SK-MEL-5 (cell line): Measurements from ENCODE around the gene COL24A1. TPM values are rescaled to one million over a fixed set of nuclear protein-coding genes. Genes with fewer than 3 reads are reported as not detected.
"Not testable (repeated sequence)": the region's sequence is repeated elsewhere in the genome, so short reads cannot be mapped to it uniquely, and the experiment has no call there.

Experiments used
- DNase-seq: peaks from one replicate; pipeline ENCODE4 v3.0.0-alpha.2; 2016; ENCODE audit warnings: low read depth, low spot score
- in situ Hi-C: cut with HindIII; loops from 2 replicates; pipeline ENCODE4 v1.10.0; 2016; ENCODE audit warnings: low sequenced_read_pairs, high pct_unique_total_duplicates, low pct_unique_long_range_greater_than_20kb
- total RNA-seq: library from RNA; depleted of rRNA; stranded (reverse); fragments of >200 nt; shearing (Covaris generic); gene quantifications from 2 replicates; pipeline ENCODE4 v1.2.3, GENCODE V29; 2014

COL24A1 gene
- total RNA-seq, 1 experiment from 2014 or later: not detected

DNA sequence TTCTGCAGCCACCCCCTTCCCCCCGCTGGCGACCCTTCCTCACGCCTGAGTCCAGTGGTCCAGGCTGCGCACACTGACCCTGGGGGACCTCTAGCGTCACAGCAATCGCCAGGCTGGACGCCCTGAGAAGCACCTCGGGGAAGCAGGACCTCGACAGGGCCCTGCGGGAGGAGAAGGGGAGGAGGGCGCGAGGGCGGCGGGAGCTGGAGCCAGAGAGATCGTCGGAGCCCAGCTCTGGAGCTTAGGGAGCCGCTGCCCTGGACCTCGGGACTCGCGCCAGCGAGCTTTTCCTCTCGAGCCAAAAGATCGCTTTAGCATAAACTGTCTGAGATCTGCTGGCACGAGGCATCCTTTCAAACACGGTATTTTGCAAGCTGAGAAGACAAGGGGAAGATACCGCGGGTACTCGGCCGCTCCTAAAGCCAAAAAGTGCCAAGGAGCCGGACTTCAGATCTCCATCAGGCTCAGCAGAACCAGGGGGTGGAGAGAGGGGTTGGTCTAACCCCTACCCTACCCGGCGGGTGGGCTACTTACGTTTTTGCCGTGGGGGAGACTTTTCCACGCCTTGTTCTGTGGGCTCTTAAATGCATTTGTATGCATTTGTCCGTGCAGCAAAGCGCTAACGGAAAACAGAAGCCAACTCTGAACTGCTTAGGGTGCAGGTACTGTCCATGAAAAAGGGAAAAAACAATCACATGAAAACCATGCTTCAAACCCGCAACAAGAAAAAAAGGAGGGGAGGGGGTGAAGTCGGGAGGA lies 586 bp downstream of the COL24A1 start:
- no peak for DNase-seq
- in situ Hi-C loops: no loop called here

DNA sequence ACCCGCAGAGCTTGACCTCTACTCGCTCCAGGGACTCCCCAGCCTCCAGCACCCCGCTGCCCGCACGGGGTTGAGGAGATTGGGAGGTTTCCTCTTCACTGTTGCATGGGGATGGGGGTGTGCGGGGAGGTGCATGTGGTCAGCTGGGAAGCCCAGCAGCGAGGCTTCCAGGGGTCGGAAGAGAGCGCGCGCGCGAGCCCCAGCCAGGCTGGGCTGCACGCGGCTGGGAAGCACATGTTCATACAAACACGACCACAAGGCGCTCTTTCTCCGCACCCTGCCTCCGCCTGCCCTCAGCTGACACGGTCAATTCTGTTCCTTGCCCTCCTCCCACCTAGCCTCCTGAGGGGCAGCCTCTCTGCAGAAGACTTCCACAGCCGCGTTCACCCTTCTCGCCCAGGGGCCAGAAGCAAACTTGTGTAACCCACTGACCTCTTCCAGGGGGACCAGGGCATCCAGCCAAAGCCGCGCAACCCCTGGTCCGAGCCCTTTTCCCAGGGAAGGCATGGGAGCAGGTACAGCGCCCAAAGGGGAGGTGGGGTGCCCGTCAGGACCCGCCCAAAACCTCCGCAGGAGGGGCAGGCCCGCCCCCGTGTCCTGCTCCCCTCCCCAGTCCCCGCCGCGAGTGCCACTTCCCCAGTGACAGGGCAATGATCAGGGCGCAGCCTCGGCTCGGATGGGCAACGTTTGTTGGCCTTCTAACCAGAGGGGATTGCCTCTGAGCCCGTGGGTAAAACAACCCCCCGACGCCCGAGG lies 1.3 kb downstream of the COL24A1 start:
- no peak for DNase-seq
- in situ Hi-C loops: no loop called here

DNA sequence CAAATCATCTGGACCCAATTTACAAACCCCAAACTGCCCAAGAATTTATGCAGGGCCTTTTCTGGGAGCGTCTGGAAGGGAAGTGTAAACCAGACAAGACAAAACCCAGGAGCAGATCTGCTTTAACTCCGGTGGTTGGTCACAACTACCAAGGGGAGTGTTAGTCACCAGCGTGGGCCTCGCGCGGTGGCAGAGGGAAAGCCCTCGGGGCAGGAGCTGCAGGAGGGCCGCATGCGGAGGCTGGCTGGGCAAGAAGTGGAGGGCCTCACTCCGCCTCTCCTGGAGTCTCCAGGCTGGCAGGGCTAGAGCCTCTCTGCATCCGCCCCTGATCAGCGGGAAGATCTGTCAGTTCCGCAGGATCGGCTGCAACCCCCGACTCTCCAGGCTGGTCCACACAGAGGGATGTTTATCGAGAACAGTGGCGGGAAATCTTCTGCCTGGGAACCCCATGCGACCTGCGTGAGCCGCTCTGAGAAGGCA lies 2.0 kb downstream of the COL24A1 start:
- in situ Hi-C loops: no loop called here
- no peak for DNase-seq

DNA sequence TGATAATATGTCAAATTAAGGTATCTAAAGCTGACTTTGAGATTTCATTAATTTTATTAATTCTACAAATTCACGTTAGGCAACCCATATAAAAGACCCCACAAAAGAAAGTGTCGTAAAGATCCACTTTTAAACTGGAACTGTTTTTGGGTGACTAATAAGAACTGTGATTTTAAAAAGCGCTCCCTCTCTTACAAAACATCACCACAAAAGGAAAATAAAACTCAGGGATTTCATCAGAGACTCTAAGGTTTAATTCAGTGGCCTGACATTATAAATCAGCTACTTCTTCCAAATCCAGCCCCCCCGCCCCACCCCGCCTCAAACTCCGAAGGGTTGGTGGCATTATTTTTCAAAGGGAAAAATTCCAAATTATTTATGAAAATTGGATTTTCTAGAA lies 2.7 kb downstream of the COL24A1 start:
- no peak for DNase-seq
- in situ Hi-C loops: no loop called here

DNA sequence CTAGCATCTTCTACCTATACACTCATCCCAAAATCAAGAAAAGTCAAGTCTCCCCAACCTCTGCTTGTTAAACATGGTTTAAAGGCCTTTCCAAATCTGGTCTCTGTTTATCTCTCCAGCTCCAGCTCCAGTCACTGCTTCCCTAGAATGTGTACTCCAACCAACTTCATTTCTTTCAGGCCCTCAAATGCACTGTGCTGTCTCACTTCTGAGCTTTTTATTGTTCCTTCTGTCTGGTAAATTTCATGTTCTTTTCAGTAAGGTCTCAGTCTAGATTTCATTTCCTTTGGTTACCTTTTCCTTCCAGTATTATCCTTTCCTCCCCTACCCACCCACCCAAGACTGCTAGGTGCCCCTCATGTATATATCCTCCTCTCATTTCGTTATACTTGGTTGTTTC lies 3.7 kb downstream of the COL24A1 start:
- in situ Hi-C loops: no loop called here
- no peak for DNase-seq

DNA sequence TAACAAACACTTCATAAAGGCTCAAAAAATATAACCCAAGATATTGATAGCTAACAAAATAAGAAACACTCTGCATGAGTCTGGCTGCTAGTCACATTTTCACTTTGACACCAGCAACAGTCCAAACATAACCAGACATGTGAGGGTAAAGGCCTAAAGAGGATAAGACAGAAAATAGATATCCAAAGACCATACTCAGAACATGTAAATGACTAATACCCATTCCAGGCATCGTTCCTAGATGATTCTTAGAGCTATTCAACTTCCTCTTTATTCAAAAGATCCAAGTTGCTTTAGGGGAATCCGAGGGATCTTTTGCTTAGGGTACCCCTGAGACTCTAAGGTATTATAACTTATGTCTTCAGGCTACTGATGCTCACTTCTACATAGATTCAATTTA lies 5.1 kb downstream of the COL24A1 start:
- in situ Hi-C loops: no loop called here
- no peak for DNase-seq

DNA sequence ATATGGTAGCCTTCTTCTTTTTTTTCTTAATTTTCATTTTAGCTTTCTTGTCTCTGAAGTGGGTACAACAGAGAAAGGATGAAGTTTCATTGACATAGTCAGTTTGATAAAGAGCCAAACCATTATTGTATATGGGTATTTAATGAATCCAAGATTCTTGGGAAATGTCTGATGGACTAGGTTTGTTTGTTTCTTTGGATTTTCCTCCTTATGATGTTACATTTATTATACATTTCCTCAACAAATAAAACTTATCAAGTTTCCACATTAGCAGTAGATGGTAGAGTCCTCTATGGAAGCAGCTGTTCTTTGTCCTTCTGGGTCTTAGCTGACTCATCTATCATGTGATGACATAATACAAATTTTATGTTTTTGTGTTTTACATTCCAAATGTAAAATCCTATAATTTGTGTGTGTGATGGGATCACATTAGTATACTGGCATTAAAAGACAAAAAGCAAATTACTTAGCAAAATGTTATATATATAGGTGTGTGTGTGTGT lies 6.0 kb downstream of the COL24A1 start:
- DNase-seq: no peak
- in situ Hi-C loops: no loop called here

DNA sequence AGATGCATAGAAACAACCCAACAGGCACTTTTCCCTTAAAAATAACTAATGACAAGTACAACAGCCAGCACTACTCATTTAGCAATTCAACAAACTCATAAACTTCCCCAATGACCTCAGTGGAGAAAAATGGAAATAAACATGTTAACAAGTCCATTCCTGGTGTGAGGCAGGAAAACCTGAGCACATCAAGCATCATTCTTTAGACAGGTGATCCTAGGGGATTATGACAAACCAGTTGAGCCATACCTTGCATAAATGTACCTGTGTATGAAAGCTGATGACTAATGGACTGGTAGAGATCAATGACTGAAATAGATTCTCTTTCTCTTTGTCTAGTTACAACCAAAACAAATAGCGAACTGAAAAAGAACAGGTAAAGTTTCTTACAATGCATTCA lies 7.0 kb downstream of the COL24A1 start:
- in situ Hi-C loops: no loop called here
- DNase-seq: no peak

DNA sequence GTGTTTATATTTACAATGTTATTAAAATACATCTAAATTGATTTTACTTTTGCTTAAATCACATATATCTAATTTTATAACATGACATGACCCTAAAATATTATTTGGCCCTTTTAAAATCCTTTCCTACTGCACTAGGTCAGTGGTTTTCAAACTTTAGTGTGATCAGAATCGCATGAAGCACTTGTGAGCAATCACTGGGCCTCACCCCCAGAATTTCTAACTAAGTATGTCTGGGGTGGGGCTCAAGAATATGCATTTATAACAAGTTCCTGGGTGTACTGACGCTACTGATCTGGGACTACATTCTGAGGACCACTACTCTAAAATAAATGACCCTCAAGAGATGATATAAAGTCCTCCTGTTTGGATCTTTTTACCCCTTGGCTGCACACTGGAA lies 8.8 kb downstream of the COL24A1 start:
- in situ Hi-C loops: no loop called here
- no peak for DNase-seq

DNA sequence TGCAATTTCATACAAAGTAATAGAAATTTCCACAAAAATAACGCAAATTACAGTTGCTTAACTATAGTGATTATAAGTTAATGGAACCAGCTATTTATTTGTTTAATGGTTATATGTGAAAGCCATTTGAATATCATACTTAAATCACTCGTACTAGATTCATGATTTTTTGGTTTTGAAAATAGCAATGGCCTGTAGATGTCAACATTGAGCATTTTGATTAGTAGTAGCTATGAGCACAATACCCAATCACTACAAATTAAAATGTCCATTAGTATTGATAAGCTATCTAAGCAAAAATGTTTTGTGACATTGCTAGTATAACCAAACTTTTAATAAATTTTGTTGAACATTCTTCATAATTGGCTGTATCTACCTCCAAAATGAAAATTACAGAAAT lies 10.0 kb downstream of the COL24A1 start:
- DNase-seq: peak; percentile 9
- in situ Hi-C loops: no loop called here

DNA sequence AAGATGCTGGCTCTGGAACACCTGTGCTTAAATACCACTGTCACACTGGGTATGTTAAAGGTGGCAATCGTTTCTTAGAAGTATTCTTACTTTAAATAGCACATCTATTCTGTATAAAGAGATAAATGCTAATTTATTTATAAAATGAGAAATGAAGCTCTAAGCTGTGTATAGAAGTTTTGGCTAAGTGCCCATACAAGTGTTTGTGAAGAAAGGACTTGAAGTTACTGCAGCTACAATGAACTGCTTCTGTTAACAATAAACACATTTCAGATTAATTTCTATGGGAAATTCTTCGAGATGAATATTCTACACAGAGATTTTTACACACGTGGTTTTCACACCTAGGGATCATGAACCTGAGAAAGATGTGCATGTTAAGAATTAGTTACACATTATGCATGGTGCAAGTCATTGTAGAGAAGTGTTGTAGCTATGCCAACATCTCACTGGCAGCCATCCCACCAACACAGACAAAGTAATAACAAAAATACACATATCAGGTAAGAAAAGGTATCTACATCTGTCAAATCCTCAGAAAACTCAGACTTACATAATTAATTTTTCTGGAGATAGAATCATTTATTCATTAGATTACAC lies 16.2 kb downstream of the COL24A1 start:
- DNase-seq: no peak
- in situ Hi-C loops: no loop called here

DNA sequence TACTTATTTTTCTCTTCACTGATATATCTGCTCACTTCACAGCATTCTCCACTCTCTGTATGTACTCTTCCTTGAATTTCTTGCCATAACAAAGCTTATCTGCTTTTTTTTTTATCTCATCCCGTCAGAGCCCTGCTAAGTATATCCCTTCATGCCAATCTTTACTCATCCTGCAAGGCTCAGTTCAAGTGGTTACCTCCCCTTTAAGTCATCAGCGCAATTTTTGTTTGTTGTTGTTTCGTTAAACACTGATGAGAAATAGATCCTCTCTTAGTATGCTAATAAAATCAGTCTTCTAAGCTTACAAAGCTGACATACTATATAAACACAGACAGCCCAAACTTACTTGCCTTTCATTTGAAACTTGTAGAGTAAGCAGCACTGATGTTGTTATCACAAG lies 17.8 kb downstream of the COL24A1 start:
- in situ Hi-C loops: no loop called here
- DNase-seq: no peak

DNA sequence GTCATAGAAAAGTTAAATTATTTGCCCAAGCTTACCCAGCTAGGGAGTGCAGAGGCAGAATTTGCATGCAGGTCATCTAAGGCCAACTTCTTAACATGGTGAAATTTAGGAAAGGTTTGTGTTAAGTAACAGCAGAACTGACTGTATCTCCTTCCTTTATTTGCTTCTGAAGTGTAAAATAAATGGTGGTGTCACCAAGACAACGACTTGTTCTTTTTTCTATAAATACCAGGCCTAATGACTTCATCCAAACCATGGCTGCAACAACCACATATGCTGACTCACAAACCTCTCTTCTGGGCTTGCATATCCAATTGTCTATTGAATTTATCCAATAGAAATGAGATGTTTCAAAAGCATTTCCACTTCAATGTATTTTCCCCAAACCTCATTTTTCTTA lies 19.1 kb downstream of the COL24A1 start:
- no peak for DNase-seq
- in situ Hi-C loops: no loop called here

DNA sequence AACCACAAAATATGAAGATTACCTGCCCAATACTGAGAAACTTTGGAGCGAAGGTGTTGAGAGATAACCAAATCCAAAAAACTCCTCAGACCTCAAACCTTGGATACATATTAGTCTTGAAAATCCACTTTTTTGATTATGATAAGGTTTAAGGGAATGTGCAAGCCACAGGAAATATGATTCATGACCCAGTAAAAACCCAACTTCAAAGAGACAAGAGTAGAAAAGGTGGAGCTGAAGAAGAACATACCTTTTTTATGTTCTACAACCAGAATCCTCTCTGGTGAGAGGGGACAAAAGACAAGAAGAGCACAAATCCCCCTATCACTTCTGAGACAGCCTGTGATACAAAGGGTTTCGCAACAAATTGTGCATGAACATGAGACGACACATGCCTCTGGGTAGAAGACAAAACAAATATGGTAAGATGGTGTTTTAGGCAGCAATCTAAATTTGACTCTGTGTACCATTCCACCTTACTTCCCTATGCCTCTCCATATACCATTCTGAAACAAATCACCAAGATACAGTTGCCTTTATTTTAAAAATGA lies 37.3 kb downstream of the COL24A1 start:
- DNase-seq: no peak
- in situ Hi-C loops: no loop called here

DNA sequence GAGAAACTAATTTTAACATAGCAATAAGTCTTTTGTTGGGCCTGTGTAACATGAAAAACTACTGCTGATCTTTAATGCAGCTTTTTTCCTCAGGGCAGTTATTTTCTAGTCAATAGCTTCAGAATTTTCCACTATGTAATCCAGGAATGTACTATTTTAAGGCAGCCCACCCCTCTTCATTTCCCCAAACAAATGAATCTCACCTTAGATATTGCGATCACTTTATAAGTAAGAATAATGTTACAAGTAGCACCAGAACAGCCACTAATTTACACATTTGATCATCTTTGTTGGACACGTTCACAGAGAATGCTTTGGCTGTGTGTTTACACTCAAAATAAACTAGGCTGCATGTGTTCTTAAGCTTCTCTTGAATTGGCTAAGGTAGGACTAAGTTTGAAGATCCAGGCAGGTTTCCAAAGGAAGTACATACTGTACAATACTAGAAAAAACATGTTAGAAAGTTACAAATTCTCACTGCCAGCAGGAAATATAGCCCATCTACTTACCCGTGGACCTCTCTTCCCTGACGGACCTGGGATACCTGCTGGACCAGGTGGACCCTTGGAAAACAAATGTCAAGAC lies 41.7 kb downstream of the COL24A1 start:
- DNase-seq: no peak
- in situ Hi-C loops: no loop called here

DNA sequence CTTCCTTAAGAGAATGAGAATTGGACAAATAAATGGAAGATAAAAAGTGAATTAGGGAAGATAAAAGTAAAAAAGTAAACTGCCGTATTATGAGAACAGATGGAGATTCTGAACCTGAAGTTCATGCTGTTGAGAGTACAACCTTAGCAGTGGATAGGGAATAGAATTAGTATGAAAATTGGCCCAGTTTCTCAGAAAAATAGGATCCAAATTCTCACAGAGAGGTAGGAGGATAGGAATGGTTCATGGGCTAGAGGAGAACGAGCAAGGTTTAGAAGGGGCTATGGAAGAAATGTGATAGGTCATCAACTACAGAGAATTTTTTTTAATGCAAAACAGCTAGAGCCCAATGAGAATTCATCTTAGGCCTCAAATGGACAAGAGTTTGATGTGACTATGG lies 42.3 kb downstream of the COL24A1 start:
- in situ Hi-C loops: no loop called here
- no peak for DNase-seq

DNA sequence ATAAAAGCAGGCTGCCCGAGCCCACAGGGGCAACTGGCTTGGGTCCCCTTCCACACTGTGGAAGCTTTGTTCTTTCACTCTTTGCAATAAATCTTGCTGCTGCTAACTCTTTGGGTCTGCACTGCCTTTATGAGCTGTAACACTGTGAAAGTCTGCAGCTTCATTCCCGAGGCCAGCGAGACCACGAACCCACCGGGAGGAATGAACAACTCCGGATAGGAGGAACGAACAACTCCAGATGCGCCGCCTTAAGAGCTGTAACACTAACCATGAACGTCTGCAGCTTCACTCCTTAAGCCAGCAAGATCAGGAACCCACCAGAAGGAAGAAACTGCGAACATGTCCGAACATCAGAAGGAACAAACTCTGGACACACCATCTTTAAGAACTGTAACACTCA lies 45.0 kb downstream of the COL24A1 start:
- DNase-seq, in situ Hi-C loops: not testable (repeated sequence)
